Activated CD8-positive, alpha-beta memory T cell treated with anti-CD3 and anti-CD28 coated beads for 4 hours (primary cell): ENCODE measurements around the gene GDF9.
A peak's percentile ranks its signal among the peaks of the same experiment; 100 is the strongest.

ENCODE experiments used
- DNase-seq, 2 donors: peaks; one replicate each; pipeline ENCODE4 v3.0.0-alpha.2; 2020; ENCODE audit warnings: low read depth in 2 of 2

GDF9 gene

DNA sequence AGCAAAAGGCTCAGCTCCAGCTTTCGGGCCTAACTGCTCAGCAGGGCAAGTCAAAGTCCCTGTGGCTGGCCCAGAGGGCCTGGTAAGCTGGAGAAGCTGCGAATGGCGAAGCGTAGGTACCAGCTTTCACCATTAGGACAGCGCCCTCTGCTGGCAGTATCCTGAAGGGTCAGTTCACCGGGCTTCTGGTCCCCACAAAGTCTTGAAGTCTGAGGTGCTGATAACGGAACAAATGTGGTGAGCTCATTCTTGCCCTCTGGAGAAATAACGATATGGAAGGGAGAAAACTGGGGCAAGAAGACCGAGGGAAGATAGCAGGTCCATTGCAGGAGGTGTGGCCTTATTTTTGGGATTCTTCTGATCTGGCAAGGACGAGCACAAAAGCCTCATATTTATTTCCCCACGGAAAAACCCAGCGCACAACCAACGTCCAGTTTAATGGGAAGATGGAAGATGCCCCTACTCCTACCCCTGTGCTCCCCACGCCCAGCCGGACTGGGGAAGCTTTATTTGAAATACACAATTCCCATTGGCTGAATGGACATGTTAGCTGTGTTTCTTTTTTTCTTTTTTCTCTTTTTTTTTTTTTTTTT, 46.0 kb downstream of the GDF9 start:
- DNase-seq = peak; percentile 69 to 72

DNA sequence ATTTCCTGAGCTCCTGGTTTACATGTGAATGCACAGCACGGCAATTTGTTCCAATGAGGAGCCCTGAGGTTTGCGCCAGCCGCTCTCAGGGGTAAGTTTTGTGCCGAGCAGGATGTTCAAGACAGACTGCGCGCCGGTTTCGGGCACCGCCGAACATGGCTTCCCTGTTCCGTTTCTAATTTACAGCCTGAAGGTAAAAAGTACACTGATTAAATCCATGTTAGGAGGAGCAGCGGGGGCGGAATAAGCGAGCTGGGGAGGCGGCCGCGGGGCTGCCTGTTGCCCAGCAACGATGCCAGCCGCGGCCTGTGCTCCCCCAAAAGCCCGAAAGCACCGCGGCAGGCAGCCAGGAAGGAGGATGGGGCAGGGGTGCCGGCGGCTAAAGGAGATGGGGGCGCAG, 46.8 kb downstream of the GDF9 start:
- DNase-seq = no peak

DNA sequence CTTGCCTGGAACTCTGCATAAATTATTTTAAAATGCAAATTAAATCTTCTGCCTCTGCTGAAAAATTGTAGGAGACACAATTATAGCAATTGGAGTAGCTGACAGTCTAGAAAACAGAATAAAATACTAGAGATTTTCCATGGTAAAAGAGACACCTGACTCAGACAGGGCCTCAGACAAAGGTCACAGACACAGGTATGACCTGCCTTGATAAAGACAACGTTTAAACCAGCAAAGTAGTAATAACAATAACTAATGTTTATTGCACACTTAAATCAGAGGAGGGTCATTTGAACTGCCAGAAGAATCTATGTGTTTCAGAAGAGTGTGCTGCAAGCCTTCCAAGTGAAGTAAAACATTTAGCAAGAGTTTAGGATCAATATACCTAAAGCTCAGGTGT, 49.3 kb downstream of the GDF9 start:
- DNase-seq = no peak

DNA sequence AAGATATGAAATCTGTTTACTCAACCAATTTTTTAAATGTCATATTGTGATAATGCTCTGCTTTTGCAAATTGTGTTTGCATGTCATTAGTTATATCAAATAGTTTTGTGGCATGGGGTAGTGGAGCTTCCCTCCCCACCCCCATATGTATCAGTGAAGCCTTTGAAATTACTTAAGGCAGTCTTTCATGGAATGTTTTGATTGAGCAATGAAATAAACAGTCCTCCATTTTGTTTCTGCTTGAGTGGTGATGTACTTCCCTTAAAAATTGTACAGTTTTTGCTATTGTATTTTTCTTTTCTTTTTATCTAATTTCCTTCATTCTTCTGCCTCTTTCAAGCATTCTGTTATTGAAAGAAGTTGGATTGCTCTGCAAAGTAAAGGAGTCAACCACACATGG, 49.7 kb downstream of the GDF9 start:
- no peak for DNase-seq

DNA sequence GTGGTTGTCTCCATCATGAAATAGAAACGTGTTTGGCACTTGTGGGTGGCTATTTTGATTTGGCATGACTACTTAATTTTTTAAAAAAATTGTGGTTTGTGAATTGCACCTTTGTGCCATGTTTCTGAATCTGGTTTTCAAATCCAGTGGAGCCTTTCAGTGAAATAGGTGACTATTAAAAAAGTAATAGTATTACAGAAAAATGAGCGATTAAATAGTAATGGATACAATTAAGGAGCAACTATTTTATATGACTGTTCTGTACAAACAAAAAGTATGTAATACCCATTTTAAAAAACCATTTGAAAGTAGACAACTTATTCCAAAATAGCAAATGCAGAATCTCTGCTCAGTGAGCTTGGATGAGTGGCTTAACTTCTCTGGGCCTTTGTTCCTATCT, 50.2 kb downstream of the GDF9 start:
- DNase-seq = no peak

DNA sequence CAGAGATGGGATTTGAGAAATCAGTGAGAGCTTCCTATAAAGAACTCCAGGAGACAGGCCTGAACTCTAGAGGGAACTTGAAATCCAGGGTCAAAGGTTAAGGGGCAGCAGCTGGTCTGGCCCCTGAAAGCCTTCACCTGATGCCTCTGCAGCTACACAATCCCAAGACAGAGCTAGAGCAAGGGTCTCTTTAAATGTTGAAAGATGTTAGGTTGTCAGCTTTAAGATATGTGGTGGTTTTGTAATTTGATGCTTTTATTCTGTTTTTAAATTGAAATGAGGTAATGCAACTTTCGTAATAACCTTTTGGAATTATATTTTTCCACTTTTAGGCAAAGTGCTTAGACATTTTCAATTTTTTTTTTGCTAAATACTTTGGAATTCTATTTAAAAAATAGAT, 50.8 kb downstream of the GDF9 start:
- DNase-seq = no peak

DNA sequence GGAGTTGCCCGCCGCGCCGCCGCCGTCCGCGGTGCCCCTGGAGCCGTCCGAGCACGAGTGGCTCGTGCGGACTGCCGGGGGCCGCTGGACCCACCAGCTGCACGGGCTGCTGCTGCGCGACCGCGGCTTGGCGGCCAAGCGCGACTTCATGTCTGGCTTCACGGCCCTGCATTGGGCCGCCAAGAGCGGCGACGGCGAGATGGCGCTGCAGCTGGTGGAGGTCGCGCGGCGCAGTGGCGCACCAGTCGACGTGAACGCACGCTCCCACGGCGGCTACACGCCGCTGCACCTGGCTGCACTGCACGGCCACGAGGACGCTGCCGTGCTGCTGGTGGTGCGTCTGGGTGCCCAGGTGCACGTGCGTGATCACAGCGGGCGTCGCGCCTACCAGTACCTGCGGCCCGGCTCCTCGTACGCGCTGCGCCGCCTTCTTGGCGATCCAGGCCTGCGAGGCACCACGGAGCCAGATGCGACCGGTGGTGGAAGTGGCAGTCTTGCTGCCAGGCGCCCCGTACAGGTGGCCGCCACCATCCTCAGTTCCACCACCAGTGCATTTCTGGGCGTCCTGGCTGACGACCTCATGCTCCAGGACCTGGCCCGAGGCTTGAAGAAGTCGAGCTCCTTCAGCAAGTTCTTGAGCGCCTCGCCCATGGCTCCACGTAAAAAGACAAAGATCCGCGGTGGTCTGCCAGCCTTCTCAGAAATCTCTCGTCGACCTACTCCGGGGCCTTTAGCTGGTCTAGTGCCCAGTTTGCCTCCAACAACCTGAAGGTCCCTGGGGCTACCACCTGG, 51.6 kb downstream of the GDF9 start:
- DNase-seq = no peak

DNA sequence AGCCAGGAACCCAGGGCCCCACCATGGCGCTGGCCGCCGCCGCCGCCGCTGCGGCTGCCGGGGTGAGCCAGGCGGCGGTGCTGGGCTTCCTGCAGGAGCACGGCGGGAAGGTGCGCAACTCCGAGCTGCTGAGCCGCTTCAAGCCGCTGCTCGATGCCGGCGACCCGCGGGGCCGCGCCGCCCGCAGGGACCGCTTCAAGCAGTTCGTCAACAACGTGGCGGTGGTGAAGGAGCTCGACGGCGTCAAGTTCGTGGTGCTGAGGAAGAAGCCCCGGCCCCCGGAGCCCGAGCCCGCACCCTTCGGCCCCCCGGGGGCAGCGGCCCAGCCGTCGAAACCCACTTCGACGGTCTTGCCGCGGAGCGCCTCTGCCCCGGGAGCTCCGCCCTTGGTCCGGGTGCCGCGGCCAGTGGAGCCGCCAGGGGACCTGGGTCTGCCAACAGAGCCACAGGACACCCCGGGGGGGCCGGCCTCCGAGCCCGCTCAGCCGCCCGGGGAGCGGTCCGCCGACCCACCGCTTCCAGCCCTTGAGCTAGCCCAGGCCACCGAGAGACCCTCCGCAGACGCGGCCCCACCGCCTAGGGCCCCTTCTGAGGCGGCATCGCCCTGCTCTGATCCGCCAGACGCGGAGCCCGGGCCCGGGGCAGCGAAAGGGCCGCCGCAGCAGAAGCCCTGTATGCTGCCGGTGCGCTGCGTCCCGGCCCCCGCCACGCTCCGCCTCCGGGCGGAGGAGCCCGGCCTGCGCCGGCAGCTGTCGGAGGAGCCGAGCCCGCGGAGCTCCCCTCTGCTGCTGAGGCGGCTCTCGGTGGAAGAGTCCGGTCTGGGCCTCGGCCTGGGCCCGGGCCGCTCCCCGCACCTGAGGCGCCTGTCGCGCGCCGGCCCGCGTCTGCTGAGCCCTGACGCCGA, 52.4 kb downstream of the GDF9 start:
- DNase-seq = no peak

DNA sequence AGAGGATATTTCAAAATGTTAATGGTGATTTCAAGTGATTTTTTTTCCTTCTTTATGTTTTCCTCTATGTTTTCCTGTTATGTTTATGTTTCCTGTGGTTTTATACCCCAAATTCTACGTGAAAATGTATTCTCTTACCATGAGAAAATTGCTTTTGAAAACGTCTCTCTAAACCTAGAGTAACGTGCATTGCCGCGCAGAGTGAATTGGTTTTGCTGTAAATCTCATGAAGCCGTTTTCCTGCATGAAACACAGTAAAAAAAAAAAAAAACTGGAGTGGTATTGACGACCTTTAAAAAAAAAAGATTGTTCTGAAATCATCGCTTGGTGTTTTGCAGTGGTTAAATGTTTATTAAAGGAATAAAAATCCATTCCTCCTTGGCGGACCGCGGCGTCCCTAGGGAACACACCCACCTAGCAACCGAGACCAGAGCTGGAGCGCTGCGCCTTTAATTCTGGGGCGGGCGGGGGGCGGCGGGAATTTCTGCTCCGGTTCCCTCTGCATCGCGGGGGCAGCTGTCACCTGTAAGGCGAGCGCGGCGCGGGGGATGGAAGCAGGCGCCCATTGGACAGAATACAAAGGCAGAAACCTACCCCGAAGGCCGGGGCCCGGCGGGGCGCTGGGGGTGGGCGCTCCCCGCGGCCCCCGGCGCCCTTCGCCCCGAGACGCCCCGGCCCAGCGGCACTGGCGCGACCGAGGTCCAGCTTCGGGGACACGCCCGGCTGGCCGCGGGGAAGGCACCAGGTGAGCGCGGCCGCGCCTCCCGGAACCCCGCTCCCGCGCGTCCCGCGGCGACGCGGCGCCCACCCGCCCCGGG, 53.3 kb downstream of the GDF9 start, which contains the start of gene SOWAHA:
TSS of gene SOWAHA (plus strand) at position 522 of the 818 bp plus-strand sequence. CDS start 320 bp downstream, outside the sequence.
- no peak for DNase-seq

DNA sequence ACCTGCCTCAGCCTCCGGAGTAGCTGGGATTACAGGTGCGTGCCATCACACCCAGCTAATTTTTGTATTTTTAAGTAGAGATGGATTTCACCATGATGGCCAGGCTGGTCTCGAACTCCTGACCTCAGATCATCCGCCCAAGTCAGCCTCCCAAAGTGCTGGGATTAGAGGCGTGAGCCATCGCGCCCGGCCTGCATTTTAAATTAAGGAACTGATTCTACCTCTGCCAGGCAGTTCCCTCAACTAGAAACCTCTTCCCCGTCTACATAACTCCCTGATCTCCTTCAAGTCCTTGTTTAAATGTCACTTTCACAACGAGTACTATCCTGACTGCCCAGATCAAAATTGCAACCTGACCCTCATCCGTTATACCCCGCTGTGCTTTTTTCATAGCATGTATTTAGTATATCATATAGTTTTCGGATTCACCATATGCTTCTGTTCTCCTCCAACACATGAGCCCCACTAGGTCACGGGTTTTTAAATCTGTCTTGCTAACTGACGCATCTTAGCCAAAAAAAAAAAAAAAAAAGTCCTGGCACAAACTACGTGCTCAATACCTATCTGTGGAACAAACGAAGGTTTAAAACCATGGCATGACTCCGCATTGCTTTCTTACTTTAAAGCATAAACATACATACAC, 54.0 kb downstream of the GDF9 start:
- no peak for DNase-seq
